HepG2 (cell line): Measurements from ENCODE around the gene TMEM170B. TPM values are rescaled to one million over a fixed set of nuclear protein-coding genes. Genes with fewer than 3 reads are reported as not detected.

Source experiments
- AGO1 ChIP-seq: fragments of 200-400 bp; formaldehyde crosslinking; IDR thresholded peaks from 2 replicates; pipeline ENCODE4 v1.6.1; 2017; ENCODE audit warnings: mild to moderate bottlenecking, low read depth, low read length, moderate library complexity; ENCODE audit not compliant: poor library complexity, severe bottlenecking
- ASH2L ChIP-seq: fragments of 300-600, 200-600 bp; sonication (generic); IDR thresholded peaks from 2 replicates; pipeline ENCODE4 v1.7.0; 2017; ENCODE audit warnings: low read depth, mild to moderate bottlenecking, moderate library complexity, mixed read lengths, low read length; ENCODE audit not compliant: insufficient read length
- ATAD3A ChIP-seq: sonication (generic); formaldehyde crosslinking; IDR thresholded peaks from 2 replicates; pipeline ENCODE4 v1.4.0; 2020; ENCODE audit warnings: missing genetic modification reagents
- CENPT ChIP-seq: sonication (generic); formaldehyde crosslinking; IDR thresholded peaks from 2 replicates; pipeline ENCODE4 v1.8.0; 2022; ENCODE audit warnings: low read depth, mild to moderate bottlenecking, moderate library complexity, missing genetic modification reagents
- CREB1 ChIP-seq, 2 experiments: fragments of 450-650 bp in 1 of 2; IDR thresholded peaks; 2 replicates each; pipeline ENCODE4 v1.6.1; 2016 to 2017; ENCODE audit warnings: control low read depth in 1 of 2, mild to moderate bottlenecking in 1 of 2, missing compliant biosample characterization in 1 of 2, missing genetic modification characterization in 1 of 2
- CREB3 ChIP-seq: sonication (generic); formaldehyde crosslinking; IDR thresholded peaks from 2 replicates; pipeline ENCODE4 v1.5.0; 2020; ENCODE audit warnings: missing genetic modification reagents
- DNMT3B ChIP-seq: conservative IDR thresholded peaks from 2 replicates; pipeline ENCODE4 v1.6.1; 2016; ENCODE audit warnings: missing biosample characterization, control low read depth
- KAT2B ChIP-seq: fragments of 150-350 bp; IDR thresholded peaks from 2 replicates; pipeline ENCODE4 v1.6.1; 2014; ENCODE audit warnings: low read depth, low read length, borderline replicate concordance
- MYNN ChIP-seq: sonication (generic); formaldehyde crosslinking; IDR thresholded peaks from 2 replicates; pipeline ENCODE4 v1.4.0; 2020; ENCODE audit warnings: mild to moderate bottlenecking, low read depth, missing genetic modification reagents
- NFATC3 ChIP-seq: sonication (generic); formaldehyde crosslinking; IDR thresholded peaks from 2 replicates; pipeline ENCODE4 v1.5.1; 2020; ENCODE audit warnings: mild to moderate bottlenecking, missing genetic modification reagents
- POGZ ChIP-seq: sonication (generic); formaldehyde crosslinking; IDR thresholded peaks from 2 replicates; pipeline ENCODE4 v1.4.0; 2020; ENCODE audit warnings: mild to moderate bottlenecking, missing genetic modification reagents
- POLR2AphosphoS5 ChIP-seq: IDR thresholded peaks from 2 replicates; pipeline ENCODE4 v1.6.1; 2012; ENCODE audit warnings: low read depth, low read length
- PRDM10 ChIP-seq: sonication (generic); formaldehyde crosslinking; IDR thresholded peaks from 2 replicates; pipeline ENCODE4 v1.4.0; 2020; ENCODE audit warnings: low read depth, missing genetic modification reagents
- RBAK ChIP-seq: sonication (generic); formaldehyde crosslinking; IDR thresholded peaks from 2 replicates; pipeline ENCODE4 v1.5.1; 2020; ENCODE audit warnings: mild to moderate bottlenecking, missing genetic modification reagents
- RFX1 ChIP-seq: fragments of 450-650 bp; IDR thresholded peaks from 2 replicates; pipeline ENCODE4 v1.6.1; 2017
- SIX4 ChIP-seq: sonication (generic); formaldehyde crosslinking; IDR thresholded peaks from 2 replicates; pipeline ENCODE4 v1.4.0; 2020; ENCODE audit warnings: missing genetic modification reagents
- SNAPC5 ChIP-seq: sonication (generic); formaldehyde crosslinking; IDR thresholded peaks from 2 replicates; pipeline ENCODE4 v1.8.1; 2023; ENCODE audit warnings: mild to moderate bottlenecking, missing genetic modification reagents, borderline replicate concordance
- ZNF180 ChIP-seq: sonication (generic); formaldehyde crosslinking; IDR thresholded peaks from 2 replicates; pipeline ENCODE4 v1.4.0; 2020; ENCODE audit warnings: low read depth, missing genetic modification reagents, borderline replicate concordance
- ZNF253 ChIP-seq: sonication (generic); formaldehyde crosslinking; IDR thresholded peaks from 2 replicates; pipeline ENCODE4 v1.8.0; 2022; ENCODE audit warnings: mild to moderate bottlenecking, missing genetic modification reagents, borderline replicate concordance
- ZNF362 ChIP-seq: sonication (generic); formaldehyde crosslinking; IDR thresholded peaks from 2 replicates; pipeline ENCODE4 v1.4.0; 2020; ENCODE audit warnings: missing genetic modification reagents, mild to moderate bottlenecking, borderline replicate concordance
- ZNF567 ChIP-seq: sonication (generic); formaldehyde crosslinking; IDR thresholded peaks from 2 replicates; pipeline ENCODE4 v1.8.1; 2023; ENCODE audit warnings: mild to moderate bottlenecking, missing genetic modification reagents, borderline replicate concordance
- ZNF780A ChIP-seq: sonication (generic); formaldehyde crosslinking; IDR thresholded peaks from 2 replicates; pipeline ENCODE4 v1.8.0; 2022; ENCODE audit warnings: mild to moderate bottlenecking, missing genetic modification reagents, moderate library complexity
- ZNF781 ChIP-seq: sonication (generic); formaldehyde crosslinking; IDR thresholded peaks from 2 replicates; pipeline ENCODE4 v1.5.1; 2020; ENCODE audit warnings: borderline replicate concordance, mild to moderate bottlenecking, missing genetic modification reagents; ENCODE audit errors: not compliant biosample characterization
- ZNF83 ChIP-seq: sonication (generic); formaldehyde crosslinking; IDR thresholded peaks from 2 replicates; pipeline ENCODE4 v1.4.0; 2020; ENCODE audit warnings: missing genetic modification reagents, mild to moderate bottlenecking, borderline replicate concordance
- polyA plus RNA-seq, 8 experiments: library from polyadenylated mRNA; depleted of rRNA in 3 of 8; stranded (reverse) in 7 of 8; unstranded in 1 of 8; fragments of >200 nt; fragmentation: Illumina TruSeq in 4 of 8; extraction: Trizol in 4 of 8; gene quantifications; 2 replicates each; pipeline versions ENCODE4 v1.2.1 to v1.2.3, GENCODE V29; 2011 to 2016; ENCODE audit warnings: low read depth in 4 of 8, missing spikeins in 1 of 8, mixed read lengths in 1 of 8; ENCODE audit not compliant: insufficient read depth in 1 of 8
- total RNA-seq, 5 experiments: library from RNA; depleted of rRNA; stranded (reverse); fragments of >200 nt; fragmentation: Illumina TruSeq; extraction: Trizol; gene quantifications; 2 replicates each; pipeline ENCODE4 v1.2.3, GENCODE V29; 2016; ENCODE audit warnings: low read depth in 1 of 5

The TMEM170B gene
- total and polyA plus RNA-seq, 2 of the 13 experiments (the other 11 are each of a cell fraction or from before 2014, with no cell fraction given): 3.3 to 9.4 TPM

GRCh38 chr6:11537229-11538051 lies at the start of gene TMEM170B (continued):
- peak; percentile 37; the same call in 1 of the 2 replicates for TF ChIP-seq POLR2AphosphoS5
- peak; percentile 95 for TF ChIP-seq POGZ (CRISPR knock-in tag)
- TF ChIP-seq SNAPC5 (CRISPR knock-in tag): no peak
- no peak for TF ChIP-seq AGO1
- no peak for TF ChIP-seq DNMT3B
- no peak for TF ChIP-seq RFX1
- no peak for TF ChIP-seq ZNF83
- no peak for TF ChIP-seq NFATC3 (CRISPR knock-in tag)
- TF ChIP-seq CENPT (CRISPR knock-in tag): peak; percentile 60; the same call in 1 of the 2 replicates
- 0 out of 2 replicates have a peak, but pooled peaks have one; percentile 60 for TF ChIP-seq CREB3 (CRISPR knock-in tag)
- TF ChIP-seq ZNF362 (CRISPR knock-in tag): no peak
- no peak for TF ChIP-seq MYNN (CRISPR knock-in tag)
- no peak for TF ChIP-seq ZNF781 (CRISPR knock-in tag)
- TF ChIP-seq ZNF180 (CRISPR knock-in tag): no peak
- TF ChIP-seq ZNF253 (CRISPR knock-in tag): peak; percentile 85; the same call in 1 of the 2 replicates
- peak; percentile 87; the same call in 1 of the 2 replicates for TF ChIP-seq ZNF567
- TF ChIP-seq CREB1 (IDR thresholded peaks at IDR 0.05): peak; percentile 93
- TF ChIP-seq CREB1 (CRISPR knock-in tag; IDR thresholded peaks at IDR 0.05): peak; percentile 77
- no peak for TF ChIP-seq ZNF780A (CRISPR knock-in tag)
- no peak for TF ChIP-seq KAT2B
- peak; percentile 73 for TF ChIP-seq ASH2L
- 0 out of 2 replicates have a peak, but pooled peaks have one; percentile 39 for TF ChIP-seq SIX4 (CRISPR knock-in tag)
- TF ChIP-seq ATAD3A (CRISPR knock-in tag): no peak
- no peak for TF ChIP-seq RBAK
- TF ChIP-seq PRDM10 (CRISPR knock-in tag): no peak
